HG03439 (cell line): ENCODE results near the gene CPNE9.

Experiments
- ATAC-seq: cut with Tn5 transposase; IDR thresholded peaks from one replicate; pipeline ENCODE4 v1.9.1; 2021; ENCODE audit warnings: mild to moderate bottlenecking, moderate library complexity; ENCODE audit not compliant: unreplicated experiment

CPNE9 gene, protein sequence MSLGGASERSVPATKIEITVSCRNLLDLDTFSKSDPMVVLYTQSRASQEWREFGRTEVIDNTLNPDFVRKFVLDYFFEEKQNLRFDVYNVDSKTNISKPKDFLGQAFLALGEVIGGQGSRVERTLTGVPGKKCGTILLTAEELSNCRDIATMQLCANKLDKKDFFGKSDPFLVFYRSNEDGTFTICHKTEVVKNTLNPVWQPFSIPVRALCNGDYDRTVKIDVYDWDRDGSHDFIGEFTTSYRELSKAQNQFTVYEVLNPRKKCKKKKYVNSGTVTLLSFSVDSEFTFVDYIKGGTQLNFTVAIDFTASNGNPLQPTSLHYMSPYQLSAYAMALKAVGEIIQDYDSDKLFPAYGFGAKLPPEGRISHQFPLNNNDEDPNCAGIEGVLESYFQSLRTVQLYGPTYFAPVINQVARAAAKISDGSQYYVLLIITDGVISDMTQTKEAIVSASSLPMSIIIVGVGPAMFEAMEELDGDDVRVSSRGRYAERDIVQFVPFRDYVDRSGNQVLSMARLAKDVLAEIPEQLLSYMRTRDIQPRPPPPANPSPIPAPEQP

DNA sequence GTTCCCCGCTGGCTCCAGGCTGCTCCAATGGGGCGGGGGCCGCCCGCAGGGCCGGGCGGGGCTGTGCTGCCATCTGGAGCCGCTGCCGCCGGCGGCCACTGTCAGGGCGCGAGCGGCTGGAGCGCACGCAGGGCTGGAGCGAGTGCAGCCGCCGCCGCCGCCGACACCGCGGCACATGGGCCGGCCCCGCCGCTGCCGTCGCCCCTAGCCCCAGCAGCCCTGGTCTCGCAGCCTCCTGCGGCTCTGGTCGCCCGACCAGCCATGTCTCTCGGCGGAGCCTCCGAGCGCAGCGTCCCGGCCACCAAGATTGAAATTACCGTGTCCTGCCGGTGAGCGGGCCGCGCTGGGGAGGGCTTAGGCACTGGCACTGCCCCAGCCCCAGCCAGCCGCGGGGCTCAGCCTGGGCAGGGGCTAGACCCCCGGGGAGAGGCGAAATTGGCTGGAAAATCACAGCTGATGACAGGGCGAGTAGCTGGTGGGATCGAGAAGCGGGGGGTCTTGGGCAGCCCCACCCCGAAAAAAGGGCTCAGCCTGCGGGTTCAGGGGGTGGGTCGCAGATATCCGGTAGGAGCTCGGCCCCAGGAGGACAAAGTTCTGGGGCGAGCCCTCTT is at the start of gene CPNE9:
Gene CPNE9 (plus strand): TSS at position 98 of the 611 bp plus-strand sequence. CDS start 164 bp downstream, at position 262.
- ATAC-seq, result no peak

DNA sequence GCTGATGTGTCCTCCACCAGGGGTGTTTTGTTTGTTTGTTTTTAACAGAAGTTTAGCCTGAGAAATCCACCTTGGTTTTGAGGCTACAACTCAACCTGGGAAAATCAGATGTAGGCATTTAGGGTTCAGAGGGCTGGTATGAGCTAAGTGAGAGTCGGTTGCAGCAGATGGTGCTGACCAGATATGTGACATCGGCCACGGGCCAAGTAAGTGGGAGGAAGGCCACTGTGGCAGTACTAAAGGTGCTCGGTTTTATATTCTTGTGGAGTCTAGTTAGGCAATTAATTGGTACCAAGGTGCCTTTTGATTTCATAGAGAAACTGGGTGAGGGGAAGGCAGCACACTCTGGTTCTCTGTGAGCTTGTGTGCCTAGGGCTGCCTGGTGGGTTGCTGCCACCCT is 43.8 kb upstream of the CPNE9 start:
- ATAC-seq, result no peak

DNA sequence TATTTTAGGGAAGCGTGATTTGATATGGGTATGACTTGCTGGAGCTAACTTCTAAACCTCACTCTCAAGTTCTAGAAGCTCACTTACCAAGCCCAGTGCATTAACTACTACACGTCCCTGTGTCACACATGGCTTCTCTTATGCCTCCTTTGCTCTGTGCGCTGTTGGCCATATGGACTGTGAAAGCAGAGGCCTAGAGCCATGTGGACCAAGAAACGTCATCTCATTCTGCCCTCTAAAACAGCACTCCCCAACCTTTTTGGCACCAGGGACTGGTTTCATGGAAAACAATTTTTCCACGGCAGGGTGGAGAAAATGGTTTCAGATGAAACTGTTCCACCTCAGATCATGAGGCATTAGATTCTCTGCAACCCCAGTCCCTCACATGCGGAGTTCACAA is 42.7 kb upstream of the CPNE9 start:
- ATAC-seq, result no peak

DNA sequence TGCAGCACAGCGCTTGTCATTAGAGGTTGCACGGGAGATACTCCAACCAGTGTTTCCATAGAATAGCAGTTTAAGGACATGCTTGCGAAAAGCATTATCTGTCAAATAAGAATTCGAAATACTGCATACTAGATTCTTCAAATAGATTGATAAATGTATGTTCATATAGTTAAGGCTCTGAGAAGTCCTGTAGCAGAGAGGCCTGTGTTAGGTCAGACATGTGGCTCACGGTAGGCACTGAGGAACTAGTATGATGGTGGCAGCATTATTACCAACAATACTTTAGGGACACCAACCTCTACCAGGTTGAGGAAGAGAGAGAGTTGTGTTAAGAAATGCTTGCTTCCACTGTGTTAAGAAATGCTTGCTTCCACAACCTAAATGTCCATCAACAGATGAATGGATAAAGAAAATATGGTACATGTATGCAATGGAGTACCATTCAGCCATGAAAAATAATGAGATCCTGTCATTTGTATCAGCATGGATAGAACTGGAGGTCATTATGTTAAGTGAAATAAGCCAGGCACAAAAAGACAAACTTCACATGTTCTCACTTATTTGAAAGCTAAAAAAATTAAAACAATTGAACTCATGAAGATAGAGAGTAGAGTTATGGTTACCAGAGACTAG is 39.4 kb upstream of the CPNE9 start:
- ATAC-seq, result no peak

DNA sequence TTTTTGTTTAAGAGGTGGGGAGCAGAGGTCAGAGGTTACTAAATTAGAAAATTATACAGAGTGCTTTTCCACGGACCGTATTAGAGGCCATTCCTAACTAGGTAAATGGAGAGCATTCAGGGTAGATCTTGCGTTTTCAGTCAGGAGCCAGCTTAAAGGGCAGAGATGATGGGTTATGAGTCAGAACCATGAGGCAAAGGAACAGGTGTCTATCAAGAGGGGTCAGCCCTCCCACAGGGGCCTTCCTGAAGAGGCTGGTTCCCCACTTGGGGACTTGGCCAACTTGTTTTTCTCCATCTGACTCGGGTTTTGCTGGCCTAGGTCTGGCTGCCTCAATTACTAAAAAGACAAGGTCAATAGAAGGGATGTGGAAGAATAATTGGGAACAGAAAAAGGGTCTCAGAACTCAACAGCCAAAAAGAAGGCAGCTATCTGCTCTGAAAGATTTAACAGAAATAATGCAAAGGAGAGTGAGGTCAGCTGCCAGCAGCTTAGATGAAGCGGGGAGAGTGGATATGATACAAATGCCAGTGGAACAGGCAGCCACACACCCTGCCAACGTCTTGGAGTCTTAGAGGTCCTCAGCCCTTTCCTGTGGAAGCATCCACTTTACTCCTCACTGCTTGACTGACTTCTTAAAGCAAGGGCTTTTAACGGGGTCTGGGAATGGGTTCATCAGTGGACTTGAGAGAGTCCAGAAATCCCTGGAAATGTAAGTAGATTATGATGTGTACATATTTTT is 36.8 kb upstream of the CPNE9 start:
- no peak for ATAC-seq

DNA sequence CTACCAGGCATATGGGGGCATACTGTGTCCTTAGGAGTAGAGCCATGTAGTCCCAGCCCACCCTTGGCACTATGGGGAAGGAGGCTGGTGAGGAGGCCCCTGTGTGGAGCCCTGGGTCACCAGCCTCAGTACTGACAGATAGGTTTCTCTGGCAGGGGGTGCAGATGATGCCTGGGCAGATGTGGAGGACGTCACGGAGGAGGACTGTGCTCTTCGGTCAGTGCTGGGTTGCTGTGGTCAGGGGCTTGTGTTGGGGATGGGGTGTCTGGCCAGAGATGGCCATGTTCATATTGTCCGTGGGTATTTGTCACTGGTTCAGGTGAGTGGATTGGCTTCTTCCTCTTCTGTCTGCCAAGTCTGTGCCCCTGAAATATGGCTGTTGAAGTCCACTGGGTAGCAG is 34.4 kb upstream of the CPNE9 start:
- no peak for ATAC-seq

DNA sequence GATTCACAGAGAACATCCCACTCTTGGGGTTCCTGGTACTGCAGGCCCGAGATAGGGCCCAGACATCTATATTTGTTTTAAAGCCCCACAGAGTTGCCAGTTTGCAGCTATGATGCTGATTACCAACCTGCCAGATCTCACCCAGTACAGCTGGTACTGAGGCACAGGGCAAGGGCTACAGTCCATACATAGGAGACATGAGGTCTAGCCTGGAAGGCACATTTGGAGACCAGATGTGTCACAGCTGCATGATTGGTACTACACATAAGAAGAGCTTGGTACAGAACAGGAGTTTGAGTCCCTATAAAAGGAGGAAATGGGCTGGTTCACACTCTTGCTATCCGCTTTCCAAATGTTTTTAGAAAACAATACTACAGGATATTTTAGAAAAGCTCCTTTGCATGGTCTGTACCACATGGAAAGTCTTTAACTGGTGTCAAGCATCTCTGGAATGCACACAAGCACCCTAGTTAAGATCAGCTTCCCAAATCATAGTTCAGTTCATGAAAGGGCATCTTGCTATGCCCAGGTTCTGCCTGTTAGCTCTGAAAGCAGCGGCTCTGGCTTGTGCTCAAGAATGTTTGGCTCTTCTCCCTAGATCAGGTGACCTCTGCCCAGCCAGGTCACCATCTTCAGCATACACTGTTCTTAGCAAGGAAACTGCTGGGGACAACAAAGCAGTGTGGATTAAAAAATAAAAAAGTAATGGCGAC is 33.8 kb upstream of the CPNE9 start:
- no peak for ATAC-seq

DNA sequence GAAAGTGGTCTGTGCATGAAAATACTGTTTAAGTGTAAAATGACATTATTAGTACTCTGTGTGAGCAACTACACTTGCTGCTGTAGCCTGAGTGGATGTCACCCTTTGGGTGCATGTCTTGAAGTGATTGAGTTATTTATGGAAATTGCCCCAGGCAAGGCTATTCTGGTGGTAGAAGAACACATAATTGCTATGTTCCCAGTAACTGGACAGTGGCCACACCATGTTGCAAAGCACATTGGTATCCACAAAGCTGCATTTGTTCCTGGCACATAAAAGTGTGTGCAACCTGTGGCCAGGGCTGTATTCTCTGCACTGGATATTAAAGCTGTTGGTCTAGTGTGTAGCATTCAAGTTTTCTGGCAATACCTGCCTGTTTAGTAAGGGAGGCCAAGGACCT is 30.6 kb upstream of the CPNE9 start:
- ATAC-seq, result no peak

DNA sequence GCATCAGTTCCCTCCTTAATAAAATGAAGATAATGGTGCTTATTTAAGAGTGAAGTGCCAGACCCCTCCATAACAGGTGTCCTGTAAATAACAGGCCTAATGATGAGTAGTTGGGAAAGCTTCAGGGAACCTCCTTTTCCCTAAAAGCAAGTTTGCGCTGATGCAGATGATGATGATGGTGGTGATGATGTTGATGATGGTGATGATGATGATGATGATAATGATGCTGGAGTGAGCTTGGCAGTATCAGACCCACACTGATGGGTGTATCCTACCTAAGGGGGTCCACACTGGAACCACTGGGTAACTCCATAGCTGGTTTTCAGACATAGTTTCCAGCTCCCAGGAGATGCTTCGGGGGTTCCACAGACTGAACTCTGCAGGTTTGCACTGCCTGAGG is 29.9 kb upstream of the CPNE9 start:
- ATAC-seq, result no peak

DNA sequence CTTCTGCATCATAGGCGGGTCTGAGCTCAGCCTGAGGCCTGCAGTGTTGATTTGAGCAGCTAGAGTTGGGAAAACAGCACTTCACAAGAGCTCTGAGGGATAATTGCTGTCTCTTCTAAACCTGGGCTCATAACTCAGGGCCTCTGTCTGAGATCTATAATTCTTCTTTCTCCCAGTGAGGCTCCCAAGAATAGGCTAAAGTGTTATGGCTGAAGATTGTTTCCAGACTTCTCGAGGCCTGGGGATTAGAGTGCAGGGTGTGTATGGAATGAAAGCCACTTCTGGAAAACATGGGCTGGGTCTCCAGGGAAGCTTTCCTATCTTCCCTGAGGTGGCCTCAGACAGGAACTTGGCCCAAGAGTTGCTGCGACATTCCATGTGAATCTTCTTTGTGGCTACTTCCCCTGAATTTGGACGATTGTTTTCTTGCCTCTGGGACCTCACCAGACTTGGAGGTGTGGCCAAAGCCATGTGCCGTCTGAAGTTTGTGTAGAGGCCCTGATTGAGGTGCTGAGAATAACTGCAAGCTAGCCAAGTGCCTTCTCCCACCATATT is 27.8 kb upstream of the CPNE9 start:
- no peak for ATAC-seq

DNA sequence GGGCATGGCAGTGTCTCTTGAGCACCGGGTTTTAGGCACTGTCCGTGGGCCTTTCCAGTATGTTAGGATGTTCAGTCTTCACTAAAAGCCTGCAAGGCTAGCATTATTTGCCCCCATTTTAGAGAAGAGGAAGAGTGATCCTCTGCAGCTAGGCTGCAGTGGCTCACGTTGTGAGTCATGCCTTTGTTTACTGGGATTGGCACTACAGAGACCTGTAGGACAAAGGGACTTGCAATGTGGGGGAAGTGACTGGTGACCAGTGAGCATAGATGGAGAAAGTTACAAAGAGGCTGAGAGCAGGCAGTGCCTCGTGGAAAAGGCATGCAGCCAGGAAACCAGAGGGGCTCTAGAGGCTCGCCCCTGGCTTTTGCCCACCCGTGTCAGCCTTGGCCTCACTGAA is 26.8 kb upstream of the CPNE9 start:
- ATAC-seq, result no peak

DNA sequence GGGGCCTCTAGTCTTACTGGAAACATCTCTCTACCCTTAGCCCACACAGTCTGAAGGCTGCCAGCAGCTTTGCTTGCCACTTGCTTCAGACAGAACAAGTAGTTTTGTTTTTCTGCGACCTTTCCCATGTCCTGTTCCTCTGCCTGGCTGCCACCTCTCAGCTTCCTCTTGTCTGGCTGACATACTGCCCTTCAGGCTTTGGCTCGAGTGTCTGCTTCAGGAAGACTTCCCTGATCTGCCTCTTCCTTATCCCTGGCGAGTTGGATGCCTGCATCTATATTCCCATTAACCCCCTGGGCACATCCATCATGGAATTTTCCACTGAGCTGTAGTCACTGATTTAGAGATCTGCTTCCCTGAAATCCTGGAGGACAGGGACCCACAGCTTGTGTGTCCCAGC is 25.1 kb upstream of the CPNE9 start:
- no peak for ATAC-seq

DNA sequence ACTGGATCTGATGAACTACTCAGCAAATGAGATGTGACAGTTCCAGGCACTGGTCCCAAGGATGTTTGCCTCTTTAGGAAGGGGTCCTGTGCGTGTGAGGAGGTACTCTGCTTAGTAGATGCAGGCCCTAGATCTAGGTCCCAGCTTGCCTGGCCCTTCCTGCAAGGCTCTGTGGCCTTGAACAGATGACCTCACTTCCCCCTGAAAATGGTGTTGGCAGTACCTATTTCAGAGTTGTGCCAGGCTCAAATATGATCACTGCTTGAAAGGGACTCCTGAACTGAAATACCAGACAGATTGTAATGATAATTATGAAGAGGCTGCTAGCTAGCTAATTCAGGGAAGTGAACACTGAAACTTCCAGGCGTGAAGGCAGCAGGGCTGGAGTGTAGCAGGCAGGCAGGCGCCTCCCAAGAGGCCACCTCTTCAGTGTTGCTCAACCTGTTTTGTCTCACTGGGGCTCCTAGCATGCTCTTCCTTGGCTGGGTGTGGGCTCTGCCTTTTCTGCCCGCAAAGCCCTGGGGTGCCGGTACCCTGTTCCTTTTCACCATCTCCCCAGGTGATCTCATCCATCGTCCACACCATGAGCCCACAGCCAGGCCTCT is 24.1 kb upstream of the CPNE9 start:
- no peak for ATAC-seq

DNA sequence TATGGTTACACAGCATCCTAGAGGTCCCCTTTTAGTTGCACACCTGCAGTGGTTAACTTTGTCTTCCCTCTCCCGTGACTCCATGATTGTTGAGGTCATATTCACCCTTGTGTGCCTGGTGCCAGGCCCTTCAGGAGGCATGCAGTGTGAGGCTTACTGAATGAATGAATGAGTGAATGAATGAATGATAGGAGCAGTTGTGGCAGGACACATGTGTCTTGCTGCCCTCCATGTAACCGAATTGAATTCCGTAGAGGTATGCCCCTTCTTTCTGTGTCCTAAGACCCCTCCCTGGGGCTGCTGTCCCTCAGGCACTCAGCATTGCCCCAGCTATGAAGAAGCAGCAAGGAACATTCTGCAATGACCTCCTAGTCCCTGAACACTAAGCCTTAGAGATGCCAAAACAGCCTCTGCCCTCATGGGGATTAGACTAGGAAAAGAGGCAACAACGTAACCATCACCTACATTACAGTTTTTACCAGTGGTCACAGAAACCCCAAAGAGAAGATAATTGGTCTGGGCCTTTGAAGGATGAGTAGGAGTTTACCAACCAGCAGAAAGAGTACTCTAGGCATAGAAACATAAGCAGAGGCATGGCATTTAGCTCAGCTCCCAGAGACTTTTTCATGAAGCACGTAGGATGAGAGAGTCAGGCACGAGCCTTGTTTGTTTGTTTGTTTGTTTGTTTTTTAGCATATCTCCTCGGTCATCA is 22.5 kb upstream of the CPNE9 start:
- ATAC-seq, result no peak

DNA sequence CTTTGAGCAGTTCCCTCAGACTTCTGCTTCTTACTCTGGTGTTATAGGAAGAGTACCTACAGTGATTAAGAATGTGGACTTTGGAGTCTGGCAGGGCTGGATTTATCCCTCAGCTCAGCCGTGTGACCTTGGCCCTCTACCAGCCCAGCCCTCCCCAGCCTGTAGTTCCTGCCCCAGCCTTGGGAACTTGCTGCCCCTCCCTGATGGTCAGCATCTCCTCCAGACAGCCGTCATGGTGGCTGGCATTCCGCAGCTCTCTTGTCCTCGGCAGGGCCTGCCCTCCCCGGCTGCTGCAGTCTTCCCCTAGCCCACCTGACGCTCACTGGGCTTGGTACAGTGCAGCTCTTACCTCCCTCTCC is 21.9 kb upstream of the CPNE9 start:
- ATAC-seq, result no peak

DNA sequence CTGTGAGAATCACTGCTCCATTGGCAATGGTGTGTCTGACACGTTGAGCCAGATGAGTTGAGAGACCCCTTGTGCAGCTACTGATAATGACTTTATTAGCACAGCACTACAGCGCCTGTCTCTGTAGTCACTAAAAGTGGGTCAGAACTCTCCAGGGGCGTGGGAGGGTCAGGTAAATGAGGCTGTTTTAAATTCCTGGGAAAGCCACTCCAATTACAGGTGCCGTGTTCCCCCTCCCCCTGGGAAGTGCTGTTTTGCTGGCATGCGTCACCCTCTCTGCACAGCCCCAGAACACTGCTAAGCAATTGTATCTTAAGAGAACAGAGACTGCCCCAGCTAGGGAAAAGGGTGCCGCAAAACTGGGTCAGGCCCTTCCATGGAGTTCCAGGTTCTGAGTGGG is 21.5 kb upstream of the CPNE9 start:
- ATAC-seq, result no peak

DNA sequence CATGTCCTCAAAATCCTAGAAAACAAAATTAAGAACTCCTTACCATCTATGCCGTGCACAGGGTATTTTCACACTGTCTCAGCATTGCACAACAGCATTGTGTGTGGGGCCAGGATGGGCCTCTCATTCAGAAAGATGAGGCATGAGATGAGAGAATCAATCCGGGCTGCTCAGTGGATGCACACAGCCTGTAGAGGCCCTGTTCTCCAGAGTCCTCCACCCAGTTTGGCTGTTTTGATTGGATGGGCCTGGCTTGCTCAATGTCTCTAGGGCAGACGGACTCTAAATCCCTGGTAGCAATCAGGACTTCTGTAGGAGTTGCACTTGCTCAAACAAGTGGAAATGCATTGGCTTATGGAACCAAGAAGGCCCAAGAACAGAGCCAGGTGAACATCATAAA is 20.2 kb upstream of the CPNE9 start:
- no peak for ATAC-seq

DNA sequence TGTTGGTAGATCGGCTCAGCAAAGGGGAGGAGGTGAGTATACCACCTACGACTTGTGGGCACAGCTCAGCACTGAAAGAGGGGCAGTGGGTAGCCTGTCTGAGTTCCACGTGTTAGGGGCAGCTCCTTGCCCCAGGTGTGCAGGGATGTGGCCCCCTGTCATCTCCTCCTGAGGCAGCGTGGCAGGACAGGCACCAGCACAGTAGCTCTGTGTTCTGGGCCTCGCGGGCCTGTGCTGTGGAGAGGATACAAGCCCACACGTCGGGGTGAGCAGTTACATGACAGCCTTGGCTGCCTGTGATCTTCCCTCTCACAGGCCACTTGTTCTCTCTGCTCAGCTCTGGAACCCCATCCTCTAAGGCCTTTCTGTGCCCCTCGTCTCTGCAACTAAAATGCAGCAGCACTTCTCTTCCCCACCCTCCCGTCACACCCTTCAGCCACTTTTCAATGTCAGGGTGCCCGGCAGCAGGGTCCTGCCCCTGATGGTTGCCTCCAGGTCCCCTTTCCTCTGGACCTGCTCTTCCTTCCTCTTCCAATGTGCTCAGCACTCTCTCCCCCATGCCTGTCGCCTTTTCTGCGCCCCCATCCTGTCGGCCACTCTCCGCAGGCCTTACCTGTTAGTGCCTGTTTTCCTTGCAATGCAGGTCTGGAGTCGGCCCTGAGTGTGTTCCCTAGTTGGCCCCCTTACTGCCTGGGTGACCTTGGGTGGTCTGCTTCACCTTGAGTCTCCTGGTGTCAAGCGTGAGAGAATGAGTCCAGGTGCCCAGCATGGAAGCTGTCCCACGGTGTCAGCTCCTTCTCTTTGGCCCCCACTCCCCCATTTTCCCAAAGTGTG is 18.2 kb upstream of the CPNE9 start:
- ATAC-seq, result no peak
